ENCODE data around the gene CROCC2.

The CROCC2 gene

GRCh38 chr2:240893363-240893844, 12.7 kb upstream of the CROCC2 start:
- no peak for DNase-seq

- DNase-seq: no peak
Measured at GRCh38 chr2:240894006-240894405, 12.1 kb upstream of the CROCC2 start.

GRCh38 chr2:240894836-240895558, 11.1 kb upstream of the CROCC2 start:
- DNase-seq: no peak

GRCh38 chr2:240895656-240896388, 10.3 kb upstream of the CROCC2 start, which contains the start of gene MAB21L4:
MAB21L4 (minus strand) TSS chr2:240896156; CDS start chr2:240895997, 159 bp downstream.
- DNase-seq: no peak

- DNase-seq: no peak
Measured at GRCh38 chr2:240896394-240896793, 9.7 kb upstream of the CROCC2 start.

- DNase-seq: no peak
Measured at GRCh38 chr2:240896871-240897692, 9.1 kb upstream of the CROCC2 start.

GRCh38 chr2:240898108-240898730, 7.9 kb upstream of the CROCC2 start:
- DNase-seq: no peak

GRCh38 chr2:240898731-240899467, 7.2 kb upstream of the CROCC2 start:
- DNase-seq: no peak

- DNase-seq: no peak
Measured at GRCh38 chr2:240899468-240899865, 6.7 kb upstream of the CROCC2 start.

- no peak for DNase-seq
Measured at GRCh38 chr2:240900141-240900860, 5.8 kb upstream of the CROCC2 start.

GRCh38 chr2:240901986-240902614, 4.0 kb upstream of the CROCC2 start:
- no peak for DNase-seq

GRCh38 chr2:240902615-240903041, 3.5 kb upstream of the CROCC2 start:
- no peak for DNase-seq

GRCh38 chr2:240903191-240904060, 2.7 kb upstream of the CROCC2 start:
- DNase-seq: no peak

- no peak for DNase-seq
Measured at GRCh38 chr2:240904216-240905175, 1.6 kb upstream of the CROCC2 start.

- no peak for DNase-seq
Measured at GRCh38 chr2:240905176-240905781, 857 bp upstream of the CROCC2 start.

GRCh38 chr2:240906911-240907590, 915 bp downstream of the CROCC2 start:
- no peak for DNase-seq

GRCh38 chr2:240909216-240909974, 3.3 kb downstream of the CROCC2 start:
- no peak for DNase-seq

All from CD4-positive, alpha-beta T cell treated with Interferon gamma for 1 hour (primary cell).